GM18519 (cell line): ENCODE data around the gene SLC38A7.
"Not testable (repeated sequence)": the region's sequence is repeated elsewhere in the genome, so short reads cannot be mapped to it uniquely, and the experiment has no call there.

Source experiments
- ATAC-seq: cut with Tn5 transposase; IDR thresholded peaks from one replicate; pipeline ENCODE4 v1.9.1; 2021; ENCODE audit warnings: mild to moderate bottlenecking, moderate library complexity; ENCODE audit not compliant: unreplicated experiment, low FRiP score

SLC38A7 gene

GRCh38 chr16:58678716-58679115 is 5.9 kb downstream of the SLC38A7 start:
- no peak for ATAC-seq

GRCh38 chr16:58678269-58678668 is 6.3 kb downstream of the SLC38A7 start:
- no peak for ATAC-seq

DNA sequence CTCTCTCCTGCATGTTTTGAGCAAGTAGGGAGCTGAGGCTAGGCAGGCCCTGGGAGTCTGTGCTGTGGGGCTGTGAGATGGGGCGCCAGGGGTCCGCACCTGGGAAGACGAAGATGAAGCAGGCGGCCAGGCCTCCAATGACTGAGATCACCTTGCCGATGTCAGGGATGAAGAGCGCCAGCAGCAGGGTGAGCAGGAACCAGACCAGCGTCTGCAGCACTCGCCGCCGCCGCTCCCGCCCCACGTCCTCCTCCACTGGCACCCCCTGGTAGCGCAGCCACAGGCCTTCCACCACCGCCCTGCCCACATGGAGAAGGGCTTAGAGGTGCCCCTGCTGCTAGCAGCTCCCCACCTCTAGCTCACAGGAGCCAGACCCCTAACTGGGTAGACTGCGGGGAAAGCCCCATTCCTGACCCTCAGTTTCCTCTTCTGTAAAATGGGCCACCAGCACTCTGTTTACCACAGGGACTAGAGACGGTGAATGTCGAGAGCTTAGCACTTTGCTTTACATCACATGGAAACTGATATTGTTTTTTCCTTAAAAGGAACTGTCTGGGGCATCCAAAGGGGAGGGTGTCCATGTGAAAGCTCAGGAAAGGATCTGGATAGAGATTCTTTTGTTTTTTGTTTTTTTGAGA is 13.5 kb downstream of the SLC38A7 start:
- ATAC-seq, result no peak

- ATAC-seq, result no peak
Measured at GRCh38 chr16:58670177-58670576, 14.4 kb downstream of the SLC38A7 start.

DNA sequence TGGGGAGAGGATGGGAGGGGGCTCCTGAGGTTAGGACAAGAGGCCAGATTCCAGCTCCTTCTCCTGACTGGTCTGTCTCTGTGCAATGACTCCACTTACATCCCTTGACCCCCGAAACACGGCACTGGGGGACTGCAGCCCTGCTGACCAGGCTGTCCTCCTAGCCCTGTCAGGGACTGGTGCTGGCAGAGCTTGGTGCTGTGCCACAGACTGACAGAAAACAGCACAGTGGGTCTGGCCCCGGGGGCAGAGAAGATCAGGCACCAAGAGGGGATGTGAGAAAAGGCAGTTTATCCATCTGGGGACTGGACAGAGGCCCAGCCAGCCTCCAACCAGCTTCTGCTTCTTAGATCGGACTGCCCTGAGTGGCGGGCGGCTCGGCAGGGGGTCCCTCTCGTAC is 19.4 kb downstream of the SLC38A7 start:
- ATAC-seq, result no peak

- ATAC-seq, result no peak
Measured at GRCh38 chr16:58661199-58661830, 23.3 kb downstream of the SLC38A7 start.

- ATAC-seq, result not testable (repeated sequence)
Measured at GRCh38 chr16:58659911-58660310, 24.7 kb downstream of the SLC38A7 start.

DNA sequence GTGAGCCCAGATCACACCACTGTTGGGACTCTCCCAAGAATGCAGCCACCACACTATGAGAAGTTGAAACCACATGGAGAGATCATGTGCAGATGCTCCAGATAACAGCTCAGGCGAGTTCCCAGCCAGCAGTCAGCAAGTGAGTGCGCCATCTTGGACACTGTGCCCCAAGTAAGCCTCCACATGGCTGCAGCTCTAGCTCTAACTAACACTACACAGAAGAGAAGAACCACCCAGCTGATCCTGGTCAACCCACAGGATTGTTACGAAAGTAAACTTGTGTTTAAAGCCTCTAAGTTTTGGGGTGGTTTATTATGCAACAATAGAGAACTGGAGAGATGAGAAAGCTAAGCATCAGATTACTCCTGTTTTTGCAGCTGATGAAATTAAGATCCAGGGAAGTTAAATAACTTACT is 25.8 kb downstream of the SLC38A7 start:
- no peak for ATAC-seq

DNA sequence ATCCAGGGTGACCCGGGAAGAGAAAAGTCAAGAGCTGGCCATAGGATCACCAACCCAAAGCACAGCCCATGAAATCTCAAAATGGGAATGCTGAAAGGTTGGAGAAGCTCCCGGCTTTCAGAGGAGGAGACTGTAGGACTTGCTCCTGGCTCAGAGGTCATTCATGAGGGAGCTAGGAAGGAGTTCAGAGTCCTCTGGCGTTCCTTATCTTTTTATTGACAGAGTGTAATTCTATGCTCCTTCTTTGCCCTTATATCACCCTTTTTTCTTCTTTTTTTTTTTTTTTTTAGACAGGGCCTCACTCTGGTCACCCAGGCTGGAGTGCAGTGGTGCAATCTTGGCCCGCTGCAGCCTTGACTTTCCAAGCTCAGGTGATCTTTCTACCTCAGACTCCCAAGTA is 27.7 kb downstream of the SLC38A7 start:
- no peak for ATAC-seq

GRCh38 chr16:58655215-58655596 is 29.4 kb downstream of the SLC38A7 start:
- no peak for ATAC-seq

DNA sequence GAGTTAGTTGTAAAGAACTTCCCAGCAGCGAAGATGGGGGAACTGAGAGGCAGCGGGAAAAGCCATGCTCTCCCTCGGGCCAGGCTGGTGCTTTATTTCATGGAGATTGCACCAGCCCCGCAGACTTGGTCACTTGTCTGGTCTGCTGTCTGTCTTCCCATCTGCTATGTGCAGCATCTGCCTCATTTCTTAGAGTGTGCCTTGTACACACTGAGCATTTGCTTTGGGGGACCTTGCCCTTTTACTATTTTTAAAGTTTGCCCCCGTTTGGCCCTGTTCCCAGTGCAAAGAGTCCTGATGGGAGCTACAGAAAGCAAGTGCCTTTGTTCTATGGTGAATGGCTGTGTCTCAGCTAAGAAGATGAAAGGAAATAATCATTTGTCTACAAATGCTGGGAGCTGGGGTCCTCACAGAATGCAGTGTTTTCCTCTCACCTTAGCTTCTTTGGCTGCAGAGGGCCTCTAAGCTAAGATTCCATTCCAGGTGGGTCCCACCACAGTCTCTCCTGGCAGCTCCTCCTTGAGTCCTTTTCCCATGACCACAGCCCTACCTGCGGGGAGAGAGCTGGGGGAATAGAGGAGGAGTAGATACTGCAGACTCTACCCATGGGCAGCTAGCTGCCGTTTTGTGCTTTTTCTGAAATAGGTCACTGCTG is 29.9 kb downstream of the SLC38A7 start:
- ATAC-seq, result no peak

DNA sequence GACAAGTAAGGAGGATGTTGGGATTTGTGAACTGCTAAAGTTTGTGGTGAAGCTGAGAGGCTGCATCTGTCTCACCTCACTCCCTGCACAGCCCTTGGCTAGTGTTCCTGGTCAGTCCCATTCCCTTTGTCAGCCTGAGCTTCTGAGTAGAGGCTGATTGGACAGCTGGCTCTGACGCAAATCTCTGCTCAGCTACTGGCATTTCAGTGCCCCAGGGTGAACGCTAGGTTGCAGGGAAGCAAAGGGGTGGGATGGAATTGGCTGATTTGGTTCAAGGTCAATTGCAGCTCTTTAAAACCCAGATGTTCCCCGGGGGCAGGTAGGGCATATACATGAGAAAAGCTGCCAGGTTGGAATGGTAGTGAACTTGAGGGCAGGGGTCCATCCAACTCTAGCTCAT is 31.8 kb downstream of the SLC38A7 start:
- no peak for ATAC-seq

- ATAC-seq, result no peak
Measured at GRCh38 chr16:58651965-58652348, 32.6 kb downstream of the SLC38A7 start.

DNA sequence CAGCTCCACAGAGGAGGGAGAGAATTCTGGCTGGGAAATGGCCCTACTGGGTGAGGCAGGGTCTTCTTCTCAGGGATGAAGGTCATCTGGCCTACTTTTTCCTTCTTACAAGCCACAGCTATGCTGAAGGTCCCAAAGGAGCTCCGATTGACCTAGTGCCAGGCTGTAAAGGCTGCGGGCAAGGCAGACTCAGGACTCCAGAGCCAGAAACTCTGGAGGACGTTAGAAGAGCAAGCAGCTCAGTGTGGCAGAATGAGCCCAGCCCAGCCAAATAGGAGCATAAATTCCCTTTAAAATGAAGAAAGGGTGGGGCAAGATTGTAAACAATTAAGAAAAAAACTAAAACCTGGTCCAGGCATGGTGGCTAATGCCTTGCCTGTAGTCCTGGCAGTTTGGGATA is 34.9 kb downstream of the SLC38A7 start:
- no peak for ATAC-seq

DNA sequence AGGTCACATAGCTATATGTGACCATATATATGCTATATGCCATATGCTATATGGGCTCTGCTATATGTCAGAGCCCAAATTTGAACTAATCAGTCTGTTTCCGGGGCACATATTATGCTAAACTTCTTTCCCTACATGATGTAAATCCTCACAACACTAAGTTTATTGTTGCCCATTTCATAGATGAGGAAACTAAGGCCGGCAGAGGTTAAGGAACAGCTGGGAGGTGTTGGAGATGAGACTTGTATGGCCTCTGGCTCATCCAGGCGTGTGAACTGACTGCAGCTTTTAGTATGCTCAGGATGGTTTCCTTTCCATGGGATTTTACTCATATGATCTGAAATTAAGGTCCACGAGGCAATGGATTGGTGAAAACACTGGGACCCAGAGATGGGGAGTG is 37.5 kb downstream of the SLC38A7 start:
- ATAC-seq, result no peak

GRCh38 chr16:58644765-58645487 is 39.6 kb downstream of the SLC38A7 start:
- no peak for ATAC-seq

DNA sequence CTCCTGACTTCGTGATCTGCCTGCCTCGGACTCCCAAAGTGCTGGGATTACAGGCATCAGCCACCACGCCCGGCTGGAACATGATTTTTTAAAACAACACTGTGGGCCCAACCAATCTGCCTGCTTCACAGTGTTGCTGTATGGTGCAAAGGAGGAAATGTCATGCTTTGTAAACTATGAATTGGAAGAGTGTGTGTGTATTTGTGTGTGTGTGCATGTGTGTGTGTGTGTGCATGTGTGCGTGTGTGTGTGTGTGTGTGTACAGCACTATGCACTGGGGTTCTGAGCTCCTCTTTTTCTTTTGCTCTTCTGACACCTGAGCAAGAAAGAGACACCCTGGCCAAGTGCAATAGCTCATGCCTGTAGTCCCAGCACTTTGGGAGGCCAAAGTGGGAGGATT is 40.5 kb downstream of the SLC38A7 start:
- ATAC-seq, result no peak

GRCh38 chr16:58640949-58641348 is 43.6 kb downstream of the SLC38A7 start:
- ATAC-seq, result no peak

DNA sequence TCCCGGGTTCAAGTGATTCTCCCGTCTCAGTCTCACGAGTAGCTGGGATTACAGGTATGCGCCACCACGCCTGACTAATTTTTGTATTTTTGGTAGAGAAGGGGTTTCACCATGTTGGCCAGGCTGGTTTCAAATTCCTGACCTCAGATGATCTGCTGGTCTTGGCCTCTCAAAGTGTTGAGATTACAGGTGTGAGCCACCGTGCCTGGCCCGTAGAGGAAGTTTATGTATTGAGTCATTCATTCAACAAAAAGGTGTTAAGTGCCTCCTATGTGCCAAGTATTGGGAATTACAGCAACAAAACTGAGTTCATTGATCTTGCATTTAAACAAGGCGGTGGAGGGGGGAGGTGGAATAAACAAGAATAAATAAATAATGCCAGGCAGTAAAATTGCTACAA is 44.7 kb downstream of the SLC38A7 start:
- ATAC-seq, result no peak

DNA sequence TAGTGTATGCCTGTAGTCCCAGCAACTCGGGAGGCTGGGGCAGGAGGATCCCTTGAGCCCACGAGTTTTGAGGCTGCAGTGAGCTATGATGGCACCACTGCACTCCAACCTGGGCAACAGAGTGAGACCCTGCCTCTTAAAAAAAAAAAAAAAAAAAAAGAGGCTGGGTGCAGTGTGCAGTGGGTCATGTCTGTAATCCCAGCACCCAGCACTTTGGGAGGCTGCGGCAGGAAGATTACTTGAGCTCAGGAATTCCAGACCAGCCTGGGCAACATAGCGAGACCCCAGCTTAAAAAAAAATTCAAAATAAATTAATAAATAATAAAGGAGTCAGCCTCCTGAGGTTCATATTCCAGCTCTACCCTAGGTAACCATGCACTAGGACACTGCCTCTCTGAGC is 45.3 kb downstream of the SLC38A7 start:
- no peak for ATAC-seq
